Astrocyte (in vitro differentiated cells and primary cell): ENCODE data around the gene SNPH. TPM values are rescaled to one million over a fixed set of nuclear protein-coding genes. Genes with fewer than 3 reads are reported as not detected.

Experiments used
- DNase-seq: peaks from one replicate; pipeline ENCODE4 v3.0.0-alpha.2; 2010; ENCODE audit warnings: low read depth
- FAIRE-seq: peaks from 2 replicates; lab custom pipeline; 2011; peaks lifted over from hg19 to GRCh38; lab: Jason Lieb, UNC
- H2AFZ ChIP-seq: 2 replicates; pipeline ENCODE4 v1.6.0; 2012; ENCODE audit warnings: low read depth, low read length, inconsistent platforms
- H3K27ac ChIP-seq: 2 replicates; pipeline ENCODE4 v1.5.1; 2011; ENCODE audit warnings: low read depth, low read length, inconsistent platforms
- H3K27me3 ChIP-seq: 2 replicates; pipeline ENCODE4 v1.6.0; 2011; ENCODE audit warnings: low read length, inconsistent platforms; ENCODE audit not compliant: insufficient read depth
- H3K36me3 ChIP-seq: 2 replicates; pipeline ENCODE4 v1.5.1; 2011; ENCODE audit warnings: low read length, inconsistent platforms; ENCODE audit not compliant: insufficient read depth
- H3K4me1 ChIP-seq: 2 replicates; pipeline ENCODE4 v1.5.1; 2011; ENCODE audit warnings: low read length, inconsistent platforms; ENCODE audit not compliant: insufficient read depth
- H3K4me2 ChIP-seq: 2 replicates; pipeline ENCODE4 v1.6.0; 2012; ENCODE audit warnings: low read length, inconsistent platforms
- H3K4me3 ChIP-seq: 2 replicates; pipeline ENCODE4 v1.5.1; 2011; ENCODE audit warnings: low read depth, mild to moderate bottlenecking, low read length, inconsistent platforms; ENCODE audit not compliant: insufficient read depth
- H3K79me2 ChIP-seq: 2 replicates; pipeline ENCODE4 v1.6.0; 2012; ENCODE audit warnings: mild to moderate bottlenecking, low read length, inconsistent platforms; ENCODE audit not compliant: insufficient read depth
- H3K9ac ChIP-seq: 2 replicates; pipeline ENCODE4 v1.6.0; 2012; ENCODE audit warnings: mild to moderate bottlenecking, low read length, inconsistent platforms
- H3K9me3 ChIP-seq: 2 replicates; pipeline ENCODE4 v1.5.1; 2012; ENCODE audit warnings: low read depth, mild to moderate bottlenecking, low read length, inconsistent platforms; ENCODE audit not compliant: insufficient read depth
- H4K20me1 ChIP-seq: 2 replicates; pipeline ENCODE4 v1.6.0; 2012; ENCODE audit warnings: low read length, inconsistent platforms; ENCODE audit not compliant: insufficient read depth
- H3K27ac Mint-ChIP-seq: one replicate; pipeline ENCODE4 v1.8.0; 2021; ENCODE audit warnings: mild to moderate bottlenecking, mixed read lengths; ENCODE audit not compliant: unreplicated experiment
- H3K27me3 Mint-ChIP-seq: one replicate; pipeline ENCODE4 v1.8.0; 2021; ENCODE audit warnings: low read depth, mixed read lengths; ENCODE audit not compliant: unreplicated experiment
- H3K36me3 Mint-ChIP-seq: one replicate; pipeline ENCODE4 v1.8.0; 2021; ENCODE audit warnings: low read depth, mixed read lengths; ENCODE audit not compliant: unreplicated experiment
- H3K4me1 Mint-ChIP-seq: one replicate; pipeline ENCODE4 v1.8.0; 2021; ENCODE audit warnings: low read depth, mixed read lengths; ENCODE audit not compliant: unreplicated experiment
- H3K4me3 Mint-ChIP-seq: one replicate; pipeline ENCODE4 v1.8.0; 2021; ENCODE audit warnings: mild to moderate bottlenecking, moderate library complexity, mixed read lengths; ENCODE audit not compliant: unreplicated experiment
- H3K9me3 Mint-ChIP-seq: one replicate; pipeline ENCODE4 v1.8.0; 2021; ENCODE audit warnings: mild to moderate bottlenecking, mixed read lengths; ENCODE audit not compliant: unreplicated experiment
- EZH2 ChIP-seq: IDR thresholded peaks from 2 replicates; pipeline ENCODE4 v1.6.1; 2012; ENCODE audit warnings: mild to moderate bottlenecking, low read length, inconsistent platforms; ENCODE audit not compliant: insufficient read depth
- total RNA-seq: library from RNA; stranded (reverse); gene quantifications from 2 replicates; pipeline ENCODE4 v1.2.1, GENCODE V29; 2021
- TF ChIP-seq, protein P1 (sequence below): IDR thresholded peaks from 2 replicates; pipeline ENCODE4 v1.5.1; 2011; ENCODE audit warnings: low read depth, mild to moderate bottlenecking, inconsistent platforms, low read length, moderate library complexity; ENCODE audit not compliant: insufficient read depth

Gene SNPH
- total RNA-seq, 1 donor from 2014 or later, result 7.9 TPM

DNA sequence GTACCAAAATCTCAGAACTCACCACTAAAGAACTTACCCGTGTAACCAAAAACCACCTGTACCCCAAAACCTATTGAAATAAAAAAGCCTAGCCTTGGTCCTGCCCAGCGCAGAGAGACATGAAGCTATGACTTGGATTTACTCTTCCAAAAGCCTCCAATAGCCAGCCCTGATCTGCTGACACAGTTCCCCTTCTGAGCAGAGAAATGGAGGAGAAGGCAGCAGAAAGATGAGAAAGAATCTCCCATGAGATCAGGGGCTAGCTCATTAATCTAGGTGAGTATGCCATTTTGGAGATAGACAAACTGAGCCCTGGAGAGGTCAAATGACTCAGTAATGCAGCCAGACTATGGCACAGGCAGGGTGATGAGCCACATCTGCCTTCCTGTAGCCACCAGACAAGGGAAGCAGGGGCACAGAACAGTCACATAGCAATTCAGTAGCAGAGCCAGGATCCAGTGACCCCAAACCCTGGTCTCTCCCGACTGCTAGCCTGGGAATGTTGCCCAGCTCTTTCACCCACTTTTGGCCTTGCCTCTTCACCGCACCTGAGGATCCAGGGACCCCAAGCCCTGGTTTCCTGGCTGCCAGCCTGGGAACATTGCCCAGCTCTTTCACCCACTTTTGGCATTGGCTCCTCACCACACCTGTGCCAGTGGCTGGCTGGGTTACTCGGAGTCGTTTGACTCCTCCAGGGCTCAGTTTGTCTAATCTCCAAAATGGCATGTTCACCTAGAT, 70.0 kb downstream of the SNPH start:
- H3K4me1 Mint-ChIP-seq, result no peaks in the 10 kb centered on the region
- H3K27me3 Mint-ChIP-seq, result no peaks in the 10 kb centered on the region
- peaks cover 6% of the 10 kb centered on the region for H3K36me3 Mint-ChIP-seq
- Histone ChIP-seq H3K4me2 (peak overlapping the region; percentile 31), H3K27me3 (no peaks in the 10 kb centered on the region), H3K9ac (no peak overlapping the region), H3K79me2 (peaks cover 17% of the 10 kb centered on the region), H2AFZ (no peak overlapping the region), H3K36me3 (no peaks in the 10 kb centered on the region), H3K27ac (no peak overlapping the region), H3K4me3 (no peak overlapping the region), H3K4me1 (peaks cover 11% of the 10 kb centered on the region), H4K20me1 (peaks cover 41% of the 10 kb centered on the region), H3K9me3 (no peaks in the 10 kb centered on the region)
- DNase-seq, result no peak
- no peak overlapping the region for H3K4me3 Mint-ChIP-seq
- no peak for FAIRE-seq
- H3K27ac Mint-ChIP-seq, result no peak overlapping the region
- TF ChIP-seq EZH2, result no peak
- TF ChIP-seq, protein P1, sequence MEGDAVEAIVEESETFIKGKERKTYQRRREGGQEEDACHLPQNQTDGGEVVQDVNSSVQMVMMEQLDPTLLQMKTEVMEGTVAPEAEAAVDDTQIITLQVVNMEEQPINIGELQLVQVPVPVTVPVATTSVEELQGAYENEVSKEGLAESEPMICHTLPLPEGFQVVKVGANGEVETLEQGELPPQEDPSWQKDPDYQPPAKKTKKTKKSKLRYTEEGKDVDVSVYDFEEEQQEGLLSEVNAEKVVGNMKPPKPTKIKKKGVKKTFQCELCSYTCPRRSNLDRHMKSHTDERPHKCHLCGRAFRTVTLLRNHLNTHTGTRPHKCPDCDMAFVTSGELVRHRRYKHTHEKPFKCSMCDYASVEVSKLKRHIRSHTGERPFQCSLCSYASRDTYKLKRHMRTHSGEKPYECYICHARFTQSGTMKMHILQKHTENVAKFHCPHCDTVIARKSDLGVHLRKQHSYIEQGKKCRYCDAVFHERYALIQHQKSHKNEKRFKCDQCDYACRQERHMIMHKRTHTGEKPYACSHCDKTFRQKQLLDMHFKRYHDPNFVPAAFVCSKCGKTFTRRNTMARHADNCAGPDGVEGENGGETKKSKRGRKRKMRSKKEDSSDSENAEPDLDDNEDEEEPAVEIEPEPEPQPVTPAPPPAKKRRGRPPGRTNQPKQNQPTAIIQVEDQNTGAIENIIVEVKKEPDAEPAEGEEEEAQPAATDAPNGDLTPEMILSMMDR, result no peak
- no peaks in the 10 kb centered on the region for H3K9me3 Mint-ChIP-seq

DNA sequence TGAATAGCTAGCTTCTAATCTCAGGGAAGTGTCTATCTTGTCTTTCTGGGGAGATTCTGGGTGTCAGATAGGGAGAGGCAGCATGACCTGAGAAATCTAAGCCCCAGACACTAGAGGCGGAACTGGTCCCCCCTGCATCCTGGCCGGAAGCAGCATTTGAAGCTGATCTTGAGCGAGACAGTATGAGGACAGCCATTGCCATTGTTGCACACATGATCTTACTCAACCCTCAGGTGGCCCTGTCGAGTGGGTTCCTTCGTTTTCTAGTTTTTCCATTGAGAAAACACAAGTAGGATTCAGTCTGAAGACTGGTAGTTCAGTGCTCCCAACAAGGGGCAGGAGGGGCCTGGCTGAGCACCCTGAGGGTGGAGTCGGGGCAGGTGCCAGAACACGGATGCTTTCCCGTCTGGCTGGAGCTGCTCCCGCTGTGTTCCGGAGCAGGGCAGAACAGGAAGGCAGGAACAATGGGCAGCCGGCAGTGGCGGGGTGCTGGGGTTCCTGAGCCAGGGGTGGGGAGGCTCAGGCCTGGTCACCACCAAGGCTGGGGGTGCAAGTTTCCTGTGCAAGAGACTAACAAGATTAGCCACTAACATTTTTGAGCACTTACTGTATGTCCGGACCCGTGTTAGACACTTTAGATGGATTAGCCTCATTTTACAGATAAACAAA, 70.7 kb downstream of the SNPH start:
- peaks cover 4% of the 10 kb centered on the region for H3K36me3 Mint-ChIP-seq
- no peaks in the 10 kb centered on the region for H3K27me3 Mint-ChIP-seq
- no peaks in the 10 kb centered on the region for H3K9me3 Mint-ChIP-seq
- H3K4me1 ChIP-seq, result peaks cover 14% of the 10 kb centered on the region
- H3K4me3 ChIP-seq, result no peak overlapping the region
- H3K4me3 Mint-ChIP-seq, result no peak overlapping the region
- FAIRE-seq (no peak), DNase-seq (peak; percentile 36)
- H2AFZ ChIP-seq, result no peak overlapping the region
- no peaks in the 10 kb centered on the region for H3K9me3 ChIP-seq
- H3K27me3 ChIP-seq, result no peaks in the 10 kb centered on the region
- H3K4me2 ChIP-seq, result peak overlapping the region; percentile 31
- no peak overlapping the region for H3K27ac ChIP-seq
- H3K36me3 ChIP-seq, result no peaks in the 10 kb centered on the region
- H3K79me2 ChIP-seq, result peaks cover 10% of the 10 kb centered on the region
- TF ChIP-seq, protein P1, result no peak
- H3K27ac Mint-ChIP-seq, result no peak overlapping the region
- H3K4me1 Mint-ChIP-seq, result peaks cover 2% of the 10 kb centered on the region
- peaks cover 36% of the 10 kb centered on the region for H4K20me1 ChIP-seq
- H3K9ac ChIP-seq, result no peak overlapping the region

DNA sequence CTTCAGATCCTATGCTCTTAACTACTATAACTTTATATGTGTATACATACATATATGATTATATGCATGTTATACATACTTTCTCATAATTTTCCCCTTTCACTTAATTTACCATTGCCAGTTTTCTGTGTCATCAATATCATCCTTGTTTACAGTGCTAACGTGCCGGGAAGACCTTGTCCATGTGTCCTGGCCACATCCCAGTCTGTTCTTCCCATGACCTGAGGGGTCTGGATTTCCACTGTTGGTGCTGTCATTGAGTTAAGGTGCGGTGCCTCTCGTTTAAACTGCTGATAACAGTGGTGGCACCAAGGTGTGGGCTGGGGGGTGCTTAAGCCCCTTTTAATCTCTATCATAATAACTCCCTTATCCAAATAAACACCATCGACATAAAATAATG, 71.3 kb downstream of the SNPH start:
- peaks cover 8% of the 10 kb centered on the region for H3K4me1 Mint-ChIP-seq
- no peaks in the 10 kb centered on the region for H3K9me3 ChIP-seq
- H3K9ac ChIP-seq, result no peak overlapping the region
- no peak overlapping the region for H3K27ac ChIP-seq
- H2AFZ ChIP-seq, result no peak overlapping the region
- peaks cover 14% of the 10 kb centered on the region for H3K4me1 ChIP-seq
- FAIRE-seq (no peak), DNase-seq (no peak)
- peaks cover 35% of the 10 kb centered on the region for H4K20me1 ChIP-seq
- peaks cover 5% of the 10 kb centered on the region for H3K79me2 ChIP-seq
- H3K36me3 Mint-ChIP-seq, result peaks cover 4% of the 10 kb centered on the region
- H3K27me3 ChIP-seq, result no peaks in the 10 kb centered on the region
- no peak overlapping the region for H3K27ac Mint-ChIP-seq
- no peaks in the 10 kb centered on the region for H3K9me3 Mint-ChIP-seq
- TF ChIP-seq, protein P1, result no peak
- TF ChIP-seq EZH2, result no peak
- no peak overlapping the region for H3K4me2 ChIP-seq
- no peaks in the 10 kb centered on the region for H3K36me3 ChIP-seq
- H3K4me3 ChIP-seq, result no peak overlapping the region
- H3K27me3 Mint-ChIP-seq, result no peaks in the 10 kb centered on the region
- no peak overlapping the region for H3K4me3 Mint-ChIP-seq
